IPS-18a (cell line): ENCODE data around the gene NAPB.
"Not testable (repeated sequence)": the region's sequence is repeated elsewhere in the genome, so short reads cannot be mapped to it uniquely, and the experiment has no call there.

Source experiments
- H3K27ac ChIP-seq: one replicate; pipeline ENCODE4 v1.5.1; 2013; ENCODE audit warnings: low read length
- H3K27me3 ChIP-seq: one replicate; pipeline ENCODE4 v1.6.1; 2013; ENCODE audit warnings: mild to moderate bottlenecking, low read length; ENCODE audit not compliant: control insufficient read depth, insufficient read depth
- H3K36me3 ChIP-seq: one replicate; pipeline ENCODE4 v1.6.1; 2013; ENCODE audit warnings: low read depth, low read length; ENCODE audit not compliant: control insufficient read depth
- H3K4me1 ChIP-seq: one replicate; pipeline ENCODE4 v1.6.1; 2013; ENCODE audit warnings: low read depth, low read length; ENCODE audit not compliant: control insufficient read depth
- H3K4me3 ChIP-seq: one replicate; pipeline ENCODE4 v1.5.1; 2013; ENCODE audit warnings: low read length
- H3K9ac ChIP-seq: one replicate; pipeline ENCODE4 v1.6.1; 2013; ENCODE audit warnings: mild to moderate bottlenecking, low read length, moderate library complexity
- H3K9me3 ChIP-seq: one replicate; pipeline ENCODE4 v1.6.1; 2013; ENCODE audit warnings: low read depth, low read length; ENCODE audit not compliant: control insufficient read depth

Gene NAPB

DNA sequence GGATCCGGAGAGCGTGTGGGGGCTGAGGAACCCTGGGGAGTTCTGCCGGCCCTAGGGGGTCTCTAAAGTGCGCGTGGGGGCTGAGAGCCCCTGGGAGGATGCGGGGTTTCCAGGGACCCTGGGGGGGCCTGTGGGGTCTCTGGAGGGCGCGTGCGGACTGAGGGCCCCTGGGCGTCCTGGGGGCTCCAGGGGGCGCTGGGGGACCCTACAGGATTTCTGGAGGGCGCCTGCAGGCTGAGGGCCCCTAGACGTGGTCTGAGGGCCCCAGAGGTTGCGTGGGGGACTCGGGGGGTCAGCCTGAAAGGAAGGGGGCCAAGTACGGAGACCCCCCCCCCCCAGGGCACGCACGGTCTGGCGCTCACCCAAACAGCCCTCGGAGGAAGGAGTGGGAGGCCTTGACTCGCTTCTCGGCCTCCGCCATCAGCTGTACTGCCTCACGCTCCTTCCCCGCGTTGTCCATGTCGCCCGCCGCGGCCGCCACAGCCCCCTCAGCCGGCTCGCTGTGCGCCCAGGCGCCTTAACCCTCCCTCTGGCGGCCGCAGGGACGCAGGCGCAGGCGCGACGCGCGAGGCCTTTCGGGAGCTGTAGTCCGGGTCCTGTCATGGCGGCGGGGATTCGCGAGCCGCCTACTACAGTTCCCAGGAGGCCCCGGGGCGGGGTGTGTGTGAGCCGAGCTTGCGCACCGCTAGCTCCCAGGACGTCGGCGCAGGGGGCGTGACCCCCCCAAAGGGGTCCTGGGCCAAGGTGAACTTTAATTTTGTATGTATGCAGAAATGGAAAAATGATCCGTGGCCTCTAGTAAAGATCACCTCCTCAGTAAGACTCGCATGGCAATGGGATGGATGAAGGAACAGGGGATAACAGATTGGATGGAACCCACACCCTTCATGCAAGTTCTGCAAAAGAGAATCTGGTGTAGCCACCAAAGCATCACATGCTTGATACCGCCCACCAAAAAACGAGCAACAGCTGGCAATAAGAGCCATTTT, at the start of gene NAPB:
NAPB (minus strand) TSS at position 546 of the 989 bp plus-strand sequence; CDS start at position 460, 86 bp downstream.
- peak within 1 kb of the TSS; percentile 72 for H3K9ac ChIP-seq
- no peaks in the 10 kb centered on the region for H3K9me3 ChIP-seq
- H3K27ac ChIP-seq: no peak within 1 kb of the TSS

DNA sequence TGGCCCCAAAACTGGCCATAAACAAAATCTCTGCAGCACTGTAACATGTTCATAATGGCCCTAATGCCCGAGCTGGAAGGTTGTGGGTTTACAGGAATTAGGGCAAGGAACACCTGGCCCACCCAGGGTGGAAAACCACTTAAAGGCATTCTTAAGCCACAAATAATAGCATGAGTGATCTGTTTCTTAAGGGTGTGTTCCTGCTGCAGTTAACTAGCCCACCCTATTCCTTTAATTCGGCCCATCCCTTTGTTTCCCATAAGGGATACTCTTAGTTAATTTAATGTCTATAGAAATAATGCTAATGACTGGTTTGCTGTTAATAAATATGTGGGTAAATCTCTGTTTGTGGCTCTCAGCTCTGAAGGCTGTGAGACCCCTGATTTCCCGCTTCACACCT, 45.7 kb upstream of the NAPB start:
- not testable (repeated sequence) for H3K9ac ChIP-seq, H3K36me3 ChIP-seq, H3K4me3 ChIP-seq, H3K4me1 ChIP-seq, H3K27me3 ChIP-seq, H3K27ac ChIP-seq
- H3K9me3 ChIP-seq: peaks cover 23% of the 10 kb centered on the region

More for the DNA sequence above, at the start of gene NAPB:
- H3K4me3 ChIP-seq: peak within 1 kb of the TSS; percentile 85
- no peaks in the 10 kb centered on the region for H3K27me3 ChIP-seq
- H3K36me3 ChIP-seq: no peaks in the 10 kb centered on the region
- peaks cover 12% of the 10 kb centered on the region for H3K4me1 ChIP-seq

DNA sequence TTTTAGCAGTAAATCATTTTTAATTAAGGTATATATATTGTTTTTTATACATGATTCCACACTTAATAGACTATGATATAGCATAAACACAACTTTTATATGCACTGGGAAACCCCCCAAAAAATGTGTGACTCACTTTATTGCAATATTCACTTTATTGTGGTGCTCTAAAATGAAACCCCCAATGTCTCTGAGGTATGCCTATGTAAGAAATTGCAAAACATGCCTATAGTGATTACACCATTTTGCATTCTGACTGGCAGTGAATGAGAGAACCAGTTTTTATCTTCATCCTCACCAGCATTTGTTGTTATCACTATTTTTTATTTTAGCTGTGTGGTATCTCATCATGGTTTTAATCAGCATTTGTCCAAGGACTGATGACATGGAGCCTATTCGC, 39.9 kb upstream of the NAPB start:
- H3K9me3 ChIP-seq: peaks cover 10% of the 10 kb centered on the region
- no peak overlapping the region for H3K27ac ChIP-seq
- H3K9ac ChIP-seq: no peak overlapping the region
- H3K36me3 ChIP-seq: no peaks in the 10 kb centered on the region
- no peak overlapping the region for H3K4me3 ChIP-seq
- no peaks in the 10 kb centered on the region for H3K27me3 ChIP-seq
- peaks cover 6% of the 10 kb centered on the region for H3K4me1 ChIP-seq

DNA sequence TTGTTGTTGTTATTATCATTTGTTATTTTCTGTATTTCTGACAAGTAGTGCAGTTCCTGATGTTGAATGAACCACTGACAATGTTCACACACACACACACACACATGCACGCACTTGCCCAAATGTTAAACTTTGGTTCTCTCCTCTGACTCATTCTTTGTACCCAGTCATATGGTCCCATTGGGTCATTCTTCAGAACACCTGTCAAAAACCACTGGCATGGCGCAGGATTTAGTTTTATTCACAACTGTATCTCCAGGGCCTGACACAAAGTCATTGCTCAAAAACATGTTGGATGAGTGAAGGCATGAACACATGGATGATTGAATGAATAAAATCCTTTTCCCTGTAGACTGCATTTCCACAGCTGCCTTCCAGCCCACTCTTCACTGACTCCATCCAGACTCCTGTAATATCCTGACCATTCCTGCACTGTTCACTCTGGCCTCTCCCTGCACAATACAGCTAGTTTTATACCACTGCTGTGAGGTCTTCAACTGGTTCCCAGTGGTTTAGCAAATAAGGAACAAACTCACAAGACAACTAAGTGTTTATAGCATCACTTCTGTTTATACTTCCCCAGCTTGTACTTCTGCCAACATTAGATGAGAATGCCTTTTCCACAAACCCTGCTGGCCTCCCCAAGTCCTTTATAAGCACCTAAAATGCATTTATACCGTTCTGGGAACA, 38.3 kb upstream of the NAPB start:
- H3K4me3 ChIP-seq: no peak overlapping the region
- H3K9me3 ChIP-seq: no peaks in the 10 kb centered on the region
- no peaks in the 10 kb centered on the region for H3K27me3 ChIP-seq
- H3K27ac ChIP-seq: no peak overlapping the region
- no peak overlapping the region for H3K9ac ChIP-seq
- H3K36me3 ChIP-seq: no peaks in the 10 kb centered on the region
- H3K4me1 ChIP-seq: peaks cover 6% of the 10 kb centered on the region

DNA sequence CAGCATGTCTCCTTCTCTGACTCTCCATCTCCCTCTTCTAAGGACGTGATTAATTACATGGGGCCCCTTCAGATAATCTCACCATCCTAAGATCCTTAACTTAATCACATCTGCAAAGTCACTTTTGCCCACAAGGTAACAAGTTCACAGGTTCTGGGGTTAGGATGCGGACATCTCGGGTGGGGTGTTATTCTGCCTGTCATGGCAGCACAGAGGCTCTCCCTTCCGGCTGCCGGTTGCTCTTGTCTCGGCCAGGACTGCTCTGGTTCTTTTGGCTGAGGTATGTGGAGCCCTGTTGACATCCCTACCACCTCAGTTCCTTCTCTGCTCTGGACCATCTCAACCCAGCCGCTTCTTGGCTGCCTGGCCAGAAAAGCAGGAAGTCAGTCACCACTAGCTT, 35.6 kb upstream of the NAPB start:
- no peak overlapping the region for H3K9ac ChIP-seq
- H3K27me3 ChIP-seq: no peaks in the 10 kb centered on the region

DNA sequence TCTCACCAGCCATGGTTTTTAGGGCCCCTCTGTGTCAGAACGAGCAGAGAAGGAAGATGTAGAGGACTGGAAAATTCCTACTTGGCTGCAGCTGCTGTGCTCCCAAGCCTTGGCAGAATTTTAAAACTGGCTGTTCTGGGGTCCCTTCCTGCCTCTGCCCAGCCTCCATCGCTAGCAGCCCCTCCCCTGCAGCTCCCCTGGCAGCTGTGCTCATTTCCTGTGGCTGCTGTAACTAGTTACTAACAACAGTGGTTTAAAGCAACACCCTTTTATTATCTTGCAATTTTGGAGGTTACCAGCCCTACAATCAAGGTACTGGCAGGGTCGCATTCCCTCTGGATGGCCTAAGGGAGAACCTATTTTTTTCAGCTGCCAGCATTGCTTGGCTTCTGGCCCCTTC, 35.1 kb upstream of the NAPB start:
- H3K9ac ChIP-seq: no peak overlapping the region
- H3K9me3 ChIP-seq: no peaks in the 10 kb centered on the region
- H3K4me1 ChIP-seq: peaks cover 6% of the 10 kb centered on the region
- H3K36me3 ChIP-seq: no peaks in the 10 kb centered on the region
- no peak overlapping the region for H3K4me3 ChIP-seq
- H3K27me3 ChIP-seq: no peaks in the 10 kb centered on the region
- no peak overlapping the region for H3K27ac ChIP-seq

More for the DNA sequence above, 35.6 kb upstream of the NAPB start:
- H3K4me1 ChIP-seq: peaks cover 6% of the 10 kb centered on the region
- H3K9me3 ChIP-seq: no peaks in the 10 kb centered on the region
- no peak overlapping the region for H3K4me3 ChIP-seq
- no peaks in the 10 kb centered on the region for H3K36me3 ChIP-seq
- H3K27ac ChIP-seq: no peak overlapping the region

DNA sequence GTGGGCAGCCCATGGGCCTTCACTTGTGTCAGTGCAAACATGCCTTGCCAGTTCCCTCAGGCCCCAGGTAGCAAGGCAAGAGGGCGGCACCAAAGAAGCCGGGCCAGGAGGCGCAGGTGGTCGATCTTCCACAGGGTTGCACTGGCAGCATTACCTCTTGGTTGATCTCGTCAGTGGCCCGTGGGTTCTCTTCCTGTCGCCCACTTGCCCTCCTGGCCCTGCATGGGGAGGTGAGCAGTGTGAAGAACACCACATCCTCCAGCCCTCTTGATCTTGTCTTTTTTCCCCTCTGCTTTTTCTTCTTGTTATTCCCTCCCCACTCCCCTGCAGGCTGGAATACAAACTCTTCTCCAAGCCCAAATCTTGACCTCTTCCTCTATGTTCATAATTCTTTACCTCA, 34.4 kb upstream of the NAPB start:
- H3K27ac ChIP-seq: no peak overlapping the region
- peaks cover 3% of the 10 kb centered on the region for H3K4me1 ChIP-seq
- H3K36me3 ChIP-seq: no peaks in the 10 kb centered on the region
- H3K9me3 ChIP-seq: no peaks in the 10 kb centered on the region
- no peak overlapping the region for H3K4me3 ChIP-seq
- H3K27me3 ChIP-seq: no peaks in the 10 kb centered on the region
- H3K9ac ChIP-seq: no peak overlapping the region

DNA sequence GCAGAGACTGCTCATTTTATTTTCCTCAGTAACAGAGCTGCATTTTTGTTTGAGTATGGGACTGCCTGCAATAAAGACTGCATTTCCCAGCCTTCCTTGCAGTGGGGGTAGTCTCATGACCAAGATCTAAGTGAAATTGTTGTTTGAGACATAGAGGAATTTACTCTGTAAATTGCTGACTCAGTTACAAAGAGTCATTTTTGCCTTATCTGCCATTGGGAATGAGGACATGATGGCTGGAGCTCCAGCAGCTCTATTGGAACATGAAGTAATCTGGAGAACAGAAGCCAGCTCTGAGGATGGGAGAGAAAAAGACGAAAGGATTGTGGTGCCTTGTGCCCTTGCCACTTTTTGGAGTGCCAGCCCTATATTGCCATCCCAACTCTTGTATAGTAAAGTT, 33.5 kb upstream of the NAPB start:
- no peak overlapping the region for H3K4me3 ChIP-seq
- no peak overlapping the region for H3K9ac ChIP-seq
- H3K4me1 ChIP-seq: no peaks in the 10 kb centered on the region
- no peaks in the 10 kb centered on the region for H3K36me3 ChIP-seq
- no peaks in the 10 kb centered on the region for H3K27me3 ChIP-seq
- no peaks in the 10 kb centered on the region for H3K9me3 ChIP-seq
- H3K27ac ChIP-seq: no peak overlapping the region

DNA sequence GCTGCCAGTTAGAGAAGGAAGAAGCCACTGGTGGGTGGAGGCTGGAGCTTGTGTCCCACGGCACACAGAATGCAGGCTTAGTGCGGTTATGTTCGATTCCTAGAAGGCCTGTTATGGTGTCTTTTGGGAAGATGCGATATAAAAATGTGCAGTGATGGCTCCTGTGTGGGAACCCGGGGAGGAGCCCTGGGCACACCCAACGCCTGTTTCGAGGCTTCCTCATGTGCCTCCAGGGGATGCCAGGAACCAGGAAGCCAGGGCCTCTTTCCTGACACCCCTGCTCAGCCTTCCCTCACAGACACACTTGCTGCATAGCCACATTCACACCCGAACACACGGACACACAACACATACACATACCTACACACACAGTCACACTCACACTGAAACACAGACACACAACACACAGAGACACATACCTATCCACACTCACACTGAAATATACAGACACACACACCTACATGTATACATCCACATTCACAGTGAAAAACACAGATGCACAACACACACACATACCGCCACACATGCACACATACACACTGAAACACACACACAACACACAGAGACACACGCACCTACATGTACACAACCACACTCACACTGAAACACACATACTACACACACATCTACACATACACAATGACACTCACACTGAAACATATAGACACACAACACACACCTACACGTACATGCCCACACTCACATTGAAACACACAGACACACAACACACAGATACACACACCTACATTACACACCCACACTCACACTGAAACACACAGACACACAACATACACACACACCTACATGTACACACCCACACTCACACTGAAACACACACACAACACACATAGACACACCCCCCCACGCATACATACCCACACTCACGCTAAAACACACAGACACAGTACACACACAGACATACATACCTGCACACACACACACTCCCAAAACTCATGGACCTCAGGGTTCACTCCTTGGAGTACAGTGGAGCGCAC, 32.6 kb upstream of the NAPB start:
- no peak overlapping the region for H3K9ac ChIP-seq
- H3K4me1 ChIP-seq: no peaks in the 10 kb centered on the region
- H3K36me3 ChIP-seq: no peaks in the 10 kb centered on the region
- no peaks in the 10 kb centered on the region for H3K9me3 ChIP-seq
- no peak overlapping the region for H3K4me3 ChIP-seq
- H3K27me3 ChIP-seq: no peaks in the 10 kb centered on the region
- no peak overlapping the region for H3K27ac ChIP-seq

DNA sequence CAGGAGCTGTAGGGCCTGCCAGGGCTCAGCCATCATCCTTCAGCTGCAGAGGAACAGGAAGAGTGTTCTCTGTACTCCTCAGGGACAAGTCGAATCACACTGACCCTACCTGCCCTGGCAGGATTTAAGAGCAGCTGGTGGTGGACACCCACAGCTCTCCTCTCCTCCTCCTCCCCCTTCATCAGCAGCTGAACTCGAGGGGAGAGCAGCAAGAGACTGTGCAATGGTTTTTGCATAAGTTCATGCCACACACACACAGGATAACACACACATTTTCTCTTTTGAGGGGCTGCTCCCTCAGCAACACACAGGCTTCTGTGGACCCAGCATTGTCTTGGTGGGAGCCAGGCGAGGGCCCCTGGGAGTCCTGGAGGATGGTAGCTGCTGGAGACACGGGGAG, 31.5 kb upstream of the NAPB start, which contains the start of gene CST11:
CST11 (minus strand) TSS at position 101 of the 400 bp plus-strand sequence; CDS start at position 36, 65 bp downstream.
- H3K4me1 ChIP-seq: no peaks in the 10 kb centered on the region
- no peak within 1 kb of the TSS for H3K9ac ChIP-seq
- no peak within 1 kb of the TSS for H3K27ac ChIP-seq
- no peaks in the 10 kb centered on the region for H3K36me3 ChIP-seq
- no peaks in the 10 kb centered on the region for H3K9me3 ChIP-seq
- H3K27me3 ChIP-seq: no peaks in the 10 kb centered on the region
- no peak within 1 kb of the TSS for H3K4me3 ChIP-seq
